ENCODE results near the gene DNAL1. TPM values are rescaled to one million over a fixed set of nuclear protein-coding genes. Genes with fewer than 3 reads are reported as not detected.

The DNAL1 gene
- total RNA-seq, 1 donor from 2014 or later, result 23.0 TPM

Other genes starting within 250 kb of the DNAL1 start
- 13.5 and 17.2 TPM in 2 replicates for gene NUMB, start 186.4 kb upstream of the DNAL1 start, total RNA-seq
- 12.1 and 17.1 TPM in 2 replicates for gene RIOX1, start 154.1 kb upstream of the DNAL1 start, total RNA-seq
- 27.9 and 38.1 TPM in 2 replicates for gene ACOT1, start 107.8 kb upstream of the DNAL1 start, total RNA-seq
- gene HEATR4, start 86.0 kb upstream of the DNAL1 start, total RNA-seq, result 0.05 and 0.08 TPM in 2 replicates
- gene ACOT2, start 75.8 kb upstream of the DNAL1 start, total RNA-seq, result 102 and 111 TPM in 2 replicates
- 0.05 and 0.13 TPM in 2 replicates for gene ACOT4, start 53.1 kb upstream of the DNAL1 start, total RNA-seq
- not detected in 2 replicates for gene ACOT6, start 32.5 kb upstream of the DNAL1 start, total RNA-seq
- 26.4 and 29.0 TPM in 2 replicates for gene PNMA1, start 69.4 kb downstream of the DNAL1 start, total RNA-seq
- gene PTGR2, start 206.8 kb downstream of the DNAL1 start, total RNA-seq, result 22.9 and 23.5 TPM in 2 replicates
- 35.6 and 52.7 TPM in 2 replicates for gene ZNF410, start 241.9 kb downstream of the DNAL1 start, total RNA-seq

Data from myocyte (in vitro differentiated cells).